Vagina (tissue), 2 donors: ENCODE measurements around the gene FXYD6. TPM values are rescaled to one million over a fixed set of nuclear protein-coding genes. Genes with fewer than 3 reads are reported as not detected.

ENCODE experiments used
- DNase-seq, 2 donors: peaks; one replicate each; pipeline ENCODE4 v3.0.0-alpha.2; 2017; ENCODE audit errors: extremely low spot score in 2 of 2
- H3K27ac ChIP-seq: fragments of 200-600 bp; sonication (generic); one replicate; pipeline ENCODE4 v1.5.1; 2019
- H3K27me3 ChIP-seq: fragments of 200-600 bp; sonication (generic); one replicate; pipeline ENCODE4 v1.5.1; 2019
- H3K36me3 ChIP-seq, 2 donors: fragments of 200-600 bp; sonication (generic); one replicate each; pipeline ENCODE4 v1.5.1; 2017 to 2019
- H3K4me1 ChIP-seq: fragments of 200-600 bp; sonication (generic); one replicate; pipeline ENCODE4 v1.5.1; 2019
- H3K4me3 ChIP-seq, 2 donors: fragments of 200-600 bp; sonication (generic); 1 replicate in 1 of 2; 2 replicates in 1 of 2; pipeline ENCODE4 v1.5.1; 2016 to 2019
- H3K9me3 ChIP-seq: fragments of 200-600 bp; sonication (generic); one replicate; pipeline ENCODE4 v1.5.1; 2019
- POLR2A ChIP-seq, 2 donors: fragments of 450-650 bp; IDR thresholded peaks; one replicate each; pipeline ENCODE4 v1.6.1; 2017; ENCODE audit warnings: antibody characterized with exemption in 2 of 2, mild to moderate bottlenecking in 2 of 2, moderate library complexity in 2 of 2
- POLR2AphosphoS5 ChIP-seq, 2 donors: sonication (generic); formaldehyde crosslinking; IDR thresholded peaks; one replicate each; pipeline ENCODE4 v1.9.0; 2017; ENCODE audit warnings: antibody characterized with exemption in 2 of 2, mild to moderate bottlenecking in 2 of 2, low read depth in 1 of 2; ENCODE audit not compliant: insufficient read depth in 1 of 2
- intact Hi-C: fragments of 100-400 bp; cut with DNase I; formaldehyde crosslinking; loops from one replicate; pipeline ENCODE4 v1.15.1; 2023
- total RNA-seq: library from RNA; depleted of rRNA; stranded (reverse); fragments of >200 nt; gene quantifications from one replicate; pipeline ENCODE4 v1.2.3, GENCODE V29; 2016
- TF ChIP-seq, protein P1 (sequence below), 3 experiments: fragments of 450-650 bp in 2 of 3; fragments of 200-600 bp in 1 of 3; sonication (generic) in 1 of 3; IDR thresholded peaks; one replicate each; pipeline ENCODE4 v1.5.1; 2017 to 2019; ENCODE audit warnings: antibody characterized with exemption in 3 of 3, mild to moderate bottlenecking in 2 of 3, moderate library complexity in 2 of 3

The FXYD6 gene
- total RNA-seq, 1 donor from 2014 or later: 75.4 TPM

DNA sequence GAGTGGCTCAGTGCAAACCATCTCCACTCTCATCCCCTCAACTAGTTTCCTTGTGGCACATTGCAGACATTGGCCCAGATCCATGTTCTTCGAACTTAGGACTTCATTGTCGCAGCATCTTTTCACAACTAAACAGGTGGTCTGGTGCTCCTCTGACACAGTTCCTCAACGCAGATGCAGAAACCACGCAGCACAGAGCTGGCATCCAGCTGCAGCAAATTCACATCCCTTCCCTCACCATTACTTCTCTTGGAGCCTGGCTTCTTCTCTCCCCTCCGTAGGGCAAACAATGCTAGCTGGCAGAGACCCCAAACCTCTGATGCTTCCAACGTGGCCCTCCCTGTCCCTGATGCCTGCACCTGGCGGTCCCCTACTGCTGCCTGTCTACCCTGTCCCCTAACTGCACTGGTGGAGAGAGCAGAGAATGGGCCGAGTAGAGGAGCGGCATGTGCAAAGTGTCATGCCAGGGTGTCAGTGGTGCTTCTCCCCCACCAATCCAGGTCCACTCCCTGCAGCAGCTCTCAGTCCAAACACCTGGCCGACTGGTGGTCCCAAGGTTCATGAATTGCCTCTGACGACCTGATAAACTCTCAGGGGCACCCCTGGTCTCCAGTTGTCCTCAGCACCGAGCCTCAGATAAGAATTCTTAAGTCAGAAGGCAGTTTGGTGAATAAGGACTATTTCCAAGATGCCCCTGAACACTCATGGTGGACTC is 34.6 kb upstream of the FXYD6 start:
- Histone ChIP-seq H3K4me1 (peaks cover 9% of the 10 kb centered on the region), H3K36me3 (no peaks in the 10 kb centered on the region), H3K9me3 (no peaks in the 10 kb centered on the region), H3K27me3 (no peaks in the 10 kb centered on the region), H3K27ac (no peak overlapping the region), H3K4me3 (no peak overlapping the region)
- DNase-seq: no peak
- TF ChIP-seq, protein P1, sequence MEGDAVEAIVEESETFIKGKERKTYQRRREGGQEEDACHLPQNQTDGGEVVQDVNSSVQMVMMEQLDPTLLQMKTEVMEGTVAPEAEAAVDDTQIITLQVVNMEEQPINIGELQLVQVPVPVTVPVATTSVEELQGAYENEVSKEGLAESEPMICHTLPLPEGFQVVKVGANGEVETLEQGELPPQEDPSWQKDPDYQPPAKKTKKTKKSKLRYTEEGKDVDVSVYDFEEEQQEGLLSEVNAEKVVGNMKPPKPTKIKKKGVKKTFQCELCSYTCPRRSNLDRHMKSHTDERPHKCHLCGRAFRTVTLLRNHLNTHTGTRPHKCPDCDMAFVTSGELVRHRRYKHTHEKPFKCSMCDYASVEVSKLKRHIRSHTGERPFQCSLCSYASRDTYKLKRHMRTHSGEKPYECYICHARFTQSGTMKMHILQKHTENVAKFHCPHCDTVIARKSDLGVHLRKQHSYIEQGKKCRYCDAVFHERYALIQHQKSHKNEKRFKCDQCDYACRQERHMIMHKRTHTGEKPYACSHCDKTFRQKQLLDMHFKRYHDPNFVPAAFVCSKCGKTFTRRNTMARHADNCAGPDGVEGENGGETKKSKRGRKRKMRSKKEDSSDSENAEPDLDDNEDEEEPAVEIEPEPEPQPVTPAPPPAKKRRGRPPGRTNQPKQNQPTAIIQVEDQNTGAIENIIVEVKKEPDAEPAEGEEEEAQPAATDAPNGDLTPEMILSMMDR (IDR thresholded peaks at IDR 0.05): no peak
- intact Hi-C loops: no loop called here

DNA sequence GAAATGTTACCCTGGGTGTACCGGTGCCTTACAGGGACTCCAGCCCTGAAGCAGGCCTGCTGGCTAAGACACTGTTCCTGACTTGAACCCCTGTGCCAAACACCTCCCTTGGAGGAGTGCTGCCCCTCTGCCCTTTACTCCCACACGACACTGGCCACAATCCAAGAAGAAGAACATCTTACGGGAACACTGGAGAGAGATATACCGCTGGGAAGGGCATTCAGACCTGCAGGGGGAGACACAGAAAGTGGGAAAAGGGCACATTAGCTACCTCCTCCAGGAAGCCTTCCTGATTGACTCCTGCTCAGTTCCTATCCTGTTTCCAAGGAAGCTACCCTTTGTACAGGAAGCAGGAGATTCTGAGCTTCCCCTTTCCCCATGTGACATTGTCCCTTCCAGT is 34.1 kb upstream of the FXYD6 start:
- Histone ChIP-seq H3K9me3 (no peaks in the 10 kb centered on the region), H3K27me3 (no peaks in the 10 kb centered on the region), H3K36me3 (no peaks in the 10 kb centered on the region), H3K4me1 (peaks cover 9% of the 10 kb centered on the region), H3K4me3 (no peak overlapping the region), H3K27ac (no peak overlapping the region)
- TF ChIP-seq, protein P1 (IDR thresholded peaks at IDR 0.05): no peak
- TF ChIP-seq POLR2A (IDR thresholded peaks at IDR 0.05): no peak
- TF ChIP-seq POLR2AphosphoS5 (IDR thresholded peaks at IDR 0.05; ENCODE audit: insufficient read depth in 1 of 2, low read depth in 1 of 2): no peak
- intact Hi-C loops: no loop called here
- DNase-seq: no peak

DNA sequence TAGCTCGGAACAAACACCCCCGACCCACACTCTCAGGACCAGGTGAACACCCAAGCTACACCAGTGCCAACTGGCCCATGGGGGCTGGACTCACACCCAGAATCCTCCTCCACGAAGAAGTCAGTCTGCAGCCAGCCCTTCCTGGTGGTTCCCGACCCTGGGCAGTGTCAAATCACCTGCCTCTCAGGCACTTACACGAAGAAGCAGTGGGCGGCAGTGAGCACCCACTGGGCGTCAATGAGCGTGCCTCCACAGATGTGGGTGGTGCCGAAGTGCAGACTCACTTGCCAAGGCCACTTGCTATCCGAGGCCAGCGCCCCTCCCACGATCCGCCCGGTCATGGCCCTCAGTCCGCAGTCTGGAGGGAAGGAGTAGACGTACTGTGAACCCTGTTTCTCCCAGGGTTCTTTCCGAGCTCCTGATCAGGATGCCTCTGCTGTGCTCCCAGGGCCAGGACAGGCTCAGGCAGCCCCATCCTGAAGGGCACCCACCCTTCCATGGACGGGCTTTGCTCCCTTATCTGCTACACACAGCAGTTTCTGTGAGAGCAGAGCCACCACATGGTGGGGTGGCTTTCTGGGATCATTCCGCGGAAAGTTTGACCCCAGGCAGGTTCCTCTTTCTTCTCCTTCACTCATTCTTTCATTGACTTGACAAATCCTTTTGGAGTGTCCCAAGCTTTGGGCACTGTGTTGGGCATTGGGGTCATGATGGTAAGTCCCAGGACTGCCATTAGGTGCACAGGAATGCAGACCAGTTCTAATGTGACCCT is 33.3 kb upstream of the FXYD6 start:
- H3K4me3 ChIP-seq: no peak overlapping the region
- no peak overlapping the region for H3K27ac ChIP-seq
- peaks cover 9% of the 10 kb centered on the region for H3K4me1 ChIP-seq
- TF ChIP-seq, protein P1 (IDR thresholded peaks at IDR 0.05): no peak
- H3K27me3 ChIP-seq: no peaks in the 10 kb centered on the region
- no peak for DNase-seq
- intact Hi-C loops: no loop called here
- H3K9me3 ChIP-seq: no peaks in the 10 kb centered on the region
- no peaks in the 10 kb centered on the region for H3K36me3 ChIP-seq

DNA sequence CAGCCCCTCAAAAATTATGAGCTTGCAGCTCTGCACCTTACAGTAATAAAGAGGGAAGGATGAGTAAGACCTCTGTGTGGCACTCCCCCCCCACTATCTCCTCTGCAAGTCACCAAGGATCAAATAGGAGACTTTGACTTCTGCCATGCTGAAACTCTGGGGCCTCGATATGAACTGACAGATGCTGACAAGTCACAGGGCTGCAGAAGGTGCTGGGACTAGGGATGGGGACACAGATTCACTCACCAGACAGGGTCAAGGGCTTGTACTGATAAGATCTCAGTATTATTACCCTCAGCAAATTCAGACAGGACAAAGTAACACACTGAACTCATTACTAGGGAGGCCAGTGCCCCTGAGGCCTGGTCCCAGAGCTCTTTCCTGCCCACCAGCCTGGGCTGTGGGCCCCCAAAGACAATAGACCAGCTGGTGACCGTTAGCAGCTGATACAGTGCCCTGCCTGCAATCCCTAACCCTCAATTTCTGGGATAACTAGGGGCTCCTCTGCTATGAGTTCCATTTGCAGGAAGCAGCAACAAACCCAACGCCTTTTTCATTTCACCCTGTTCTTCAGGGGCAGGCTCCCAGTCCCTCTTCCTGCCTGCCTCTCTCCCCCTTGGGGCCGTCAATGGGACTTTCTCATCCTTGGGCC is 32.6 kb upstream of the FXYD6 start:
- Histone ChIP-seq H3K27me3 (no peaks in the 10 kb centered on the region), H3K36me3 (no peaks in the 10 kb centered on the region), H3K4me1 (peaks cover 9% of the 10 kb centered on the region), H3K4me3 (no peak overlapping the region), H3K9me3 (no peaks in the 10 kb centered on the region), H3K27ac (no peak overlapping the region)
- no peak for TF ChIP-seq POLR2A (IDR thresholded peaks at IDR 0.05)
- no peak for TF ChIP-seq POLR2AphosphoS5 (IDR thresholded peaks at IDR 0.05; ENCODE audit: insufficient read depth in 1 of 2, low read depth in 1 of 2)
- TF ChIP-seq, protein P1 (IDR thresholded peaks at IDR 0.05): no peak
- intact Hi-C loops: no loop called here
- no peak for DNase-seq
